D721Med (cell line): ENCODE data around the gene GLI3.

Experiments used
- DNase-seq: peaks from one replicate; pipeline ENCODE4 v3.0.0; 2011; ENCODE audit warnings: low spot score; ENCODE audit not compliant: insufficient read length
- FAIRE-seq: peaks from 2 replicates; lab custom pipeline; 2011; peaks lifted over from hg19 to GRCh38; lab: Jason Lieb, UNC
- TF ChIP-seq, protein P1 (sequence below): IDR thresholded peaks from 2 replicates; pipeline ENCODE4 v1.5.1; 2012; ENCODE audit warnings: mild to moderate bottlenecking, control low read depth; ENCODE audit not compliant: insufficient read depth; ENCODE audit errors: missing control alignments

Gene GLI3

DNA sequence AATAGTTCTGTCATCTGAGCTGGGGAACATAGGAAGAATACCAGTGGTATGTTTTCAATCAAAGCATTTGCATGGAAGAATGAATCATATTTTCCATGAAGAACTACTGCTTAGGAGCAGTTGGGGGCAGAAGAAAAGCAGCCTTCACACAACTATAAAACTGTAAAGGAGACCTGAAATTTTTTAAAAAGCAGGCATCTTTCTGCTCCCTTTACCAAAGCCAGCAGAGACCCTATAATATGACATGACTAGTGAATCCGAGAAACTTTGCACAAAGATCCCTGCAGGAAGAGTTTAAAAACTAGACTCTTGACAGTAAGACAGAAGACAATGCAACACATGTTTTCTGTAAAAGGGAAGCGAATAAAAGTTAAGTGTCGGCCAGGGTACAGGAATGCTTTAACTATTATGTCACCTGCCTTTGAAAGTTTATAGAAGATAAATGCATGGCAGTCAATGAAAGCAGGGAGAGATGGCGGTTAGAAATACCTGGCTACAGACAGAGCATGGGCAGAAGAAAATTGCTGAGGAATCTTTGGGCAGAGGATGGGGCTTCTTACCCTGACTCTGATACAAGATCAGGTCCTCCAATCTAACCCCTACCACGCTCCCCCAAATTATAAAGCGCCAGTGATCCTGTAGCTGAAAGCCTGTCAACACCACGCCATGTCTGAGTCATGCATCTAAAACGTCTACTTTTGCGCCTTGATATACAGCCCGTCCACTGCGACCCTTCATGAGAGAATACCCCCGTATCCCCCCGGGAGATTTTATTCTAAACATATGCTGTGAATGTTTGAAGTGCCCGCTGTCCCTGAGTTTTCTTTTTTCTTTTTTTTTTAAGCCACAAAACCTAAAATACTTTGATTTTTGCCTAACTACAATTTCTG lies 93.1 kb downstream of the GLI3 start:
- DNase-seq, result no peak
- TF ChIP-seq, protein P1, sequence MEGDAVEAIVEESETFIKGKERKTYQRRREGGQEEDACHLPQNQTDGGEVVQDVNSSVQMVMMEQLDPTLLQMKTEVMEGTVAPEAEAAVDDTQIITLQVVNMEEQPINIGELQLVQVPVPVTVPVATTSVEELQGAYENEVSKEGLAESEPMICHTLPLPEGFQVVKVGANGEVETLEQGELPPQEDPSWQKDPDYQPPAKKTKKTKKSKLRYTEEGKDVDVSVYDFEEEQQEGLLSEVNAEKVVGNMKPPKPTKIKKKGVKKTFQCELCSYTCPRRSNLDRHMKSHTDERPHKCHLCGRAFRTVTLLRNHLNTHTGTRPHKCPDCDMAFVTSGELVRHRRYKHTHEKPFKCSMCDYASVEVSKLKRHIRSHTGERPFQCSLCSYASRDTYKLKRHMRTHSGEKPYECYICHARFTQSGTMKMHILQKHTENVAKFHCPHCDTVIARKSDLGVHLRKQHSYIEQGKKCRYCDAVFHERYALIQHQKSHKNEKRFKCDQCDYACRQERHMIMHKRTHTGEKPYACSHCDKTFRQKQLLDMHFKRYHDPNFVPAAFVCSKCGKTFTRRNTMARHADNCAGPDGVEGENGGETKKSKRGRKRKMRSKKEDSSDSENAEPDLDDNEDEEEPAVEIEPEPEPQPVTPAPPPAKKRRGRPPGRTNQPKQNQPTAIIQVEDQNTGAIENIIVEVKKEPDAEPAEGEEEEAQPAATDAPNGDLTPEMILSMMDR, result no peak
- FAIRE-seq, result no peak

DNA sequence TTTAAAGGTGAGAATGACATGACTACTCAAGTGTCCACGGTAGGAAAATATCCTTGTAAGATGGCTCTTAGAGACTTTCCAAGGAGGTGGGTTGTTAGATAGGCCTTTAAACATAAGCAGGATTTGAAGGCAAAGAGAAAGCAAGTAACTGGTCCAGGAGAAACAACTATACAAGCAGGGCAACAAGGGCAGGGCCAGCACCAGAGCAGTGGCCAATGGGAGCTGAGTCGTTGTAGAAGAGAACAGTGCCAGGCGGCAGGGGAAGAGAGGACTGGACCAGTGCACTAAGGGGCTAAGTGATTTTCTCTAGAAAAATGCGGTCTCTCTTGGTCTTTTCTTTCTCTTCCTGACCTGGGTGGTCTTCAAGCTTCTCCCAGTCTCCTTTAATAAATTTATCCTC lies 94.9 kb downstream of the GLI3 start:
- TF ChIP-seq, protein P1, result no peak
- DNase-seq (no peak), FAIRE-seq (no peak)

DNA sequence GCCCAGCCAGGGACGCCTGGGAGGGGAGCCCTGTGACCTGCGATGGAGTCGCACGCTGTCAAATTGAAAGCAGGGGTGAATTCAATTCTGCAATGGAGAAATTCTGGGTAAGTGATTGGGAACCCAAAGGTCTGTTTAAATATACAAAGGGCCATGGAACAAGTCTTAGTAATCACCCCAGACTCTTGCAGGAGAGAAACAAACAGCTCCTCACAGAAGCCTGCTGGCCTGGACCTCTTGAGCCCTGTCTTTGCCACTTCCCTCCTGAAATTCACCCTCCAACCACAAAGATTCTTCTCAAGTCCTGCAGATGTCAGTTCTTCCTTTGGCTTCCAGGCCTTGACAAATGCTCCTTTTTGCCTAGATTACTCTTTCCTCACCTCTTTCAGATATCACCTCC lies 97.3 kb downstream of the GLI3 start:
- no peak for FAIRE-seq
- DNase-seq, result no peak
- TF ChIP-seq, protein P1, result no peak

DNA sequence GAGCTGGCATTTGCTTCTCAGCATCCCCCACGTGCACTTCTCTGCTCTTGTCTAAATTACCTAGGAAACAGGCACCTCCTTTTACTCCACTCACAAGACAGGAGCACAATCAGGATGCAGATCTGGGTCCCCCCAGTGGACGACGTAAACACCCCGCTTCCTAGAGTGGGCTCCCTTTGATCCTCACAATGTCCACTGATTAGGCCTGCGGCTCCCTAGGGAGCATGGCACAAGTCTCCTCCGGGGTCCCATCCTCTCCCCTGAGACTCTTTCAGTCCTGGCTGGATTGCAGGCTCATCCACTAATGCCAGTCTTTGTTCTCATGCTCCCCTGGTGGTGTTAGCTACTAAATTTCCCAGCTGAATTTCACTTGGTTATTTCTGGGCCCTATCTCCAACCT lies 98.3 kb downstream of the GLI3 start:
- TF ChIP-seq, protein P1, result no peak
- FAIRE-seq (no peak), DNase-seq (no peak)

DNA sequence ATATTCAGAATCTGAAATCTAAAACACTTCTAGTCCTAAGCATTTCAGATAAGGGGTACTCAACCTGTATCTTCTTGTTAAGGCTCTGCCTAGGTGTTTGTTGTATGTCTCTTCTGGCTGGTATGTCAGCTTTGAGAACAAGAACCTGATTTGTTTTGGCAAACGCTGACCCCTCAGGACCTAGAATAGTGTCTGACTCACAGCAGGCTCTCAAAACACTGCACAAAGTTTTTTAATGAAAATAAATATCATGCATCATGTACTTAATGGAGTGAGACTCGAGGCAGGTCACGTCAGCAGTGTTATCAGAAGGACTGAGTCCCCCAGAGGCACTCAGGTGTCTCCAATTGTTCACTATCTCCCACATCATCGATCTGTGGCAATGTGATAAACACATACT lies 99.1 kb downstream of the GLI3 start:
- DNase-seq, result no peak
- TF ChIP-seq, protein P1, result no peak
- FAIRE-seq, result no peak

DNA sequence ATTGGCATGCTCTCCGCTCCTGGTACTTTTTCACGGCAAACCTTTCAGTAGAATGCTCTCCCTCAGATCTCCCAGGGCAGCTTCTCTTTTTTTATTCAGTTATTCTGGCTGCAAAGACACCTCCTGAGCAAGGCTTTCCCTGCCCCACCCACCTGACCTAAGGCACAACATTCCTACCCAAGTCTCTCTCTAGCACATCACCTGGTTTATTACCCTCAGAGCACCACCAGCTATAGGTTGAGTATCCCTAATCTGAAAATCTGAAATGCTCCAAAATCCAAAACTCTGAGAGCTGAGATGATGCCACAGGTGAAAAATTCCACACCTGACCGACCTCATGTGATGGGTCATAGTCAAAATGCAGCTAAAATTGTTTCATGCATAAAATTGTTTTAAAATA lies 99.6 kb downstream of the GLI3 start:
- DNase-seq (no peak), FAIRE-seq (no peak)
- TF ChIP-seq, protein P1, result no peak

DNA sequence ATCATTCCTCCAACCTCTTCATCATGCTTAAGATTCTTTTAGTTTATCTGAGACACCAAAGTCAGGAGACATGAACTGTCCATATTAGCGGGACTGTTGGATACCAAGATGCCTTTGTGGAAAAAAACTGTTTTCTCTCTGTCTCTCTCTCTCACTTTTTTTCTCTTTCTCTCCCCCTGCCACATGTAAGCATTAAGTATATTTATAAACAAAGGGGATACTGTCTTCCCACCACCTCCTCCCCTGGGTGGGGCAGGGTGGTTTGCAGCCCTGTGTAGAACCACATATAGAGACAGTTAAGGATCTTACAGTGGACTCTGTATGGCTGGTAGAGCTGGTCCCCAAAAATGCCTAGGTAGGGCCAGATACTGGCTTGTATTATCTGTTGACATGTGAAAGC lies 101.3 kb downstream of the GLI3 start:
- DNase-seq (no peak), FAIRE-seq (no peak)
- TF ChIP-seq, protein P1, result no peak
